ENCODE measurements around the gene LDB3.

DNA sequence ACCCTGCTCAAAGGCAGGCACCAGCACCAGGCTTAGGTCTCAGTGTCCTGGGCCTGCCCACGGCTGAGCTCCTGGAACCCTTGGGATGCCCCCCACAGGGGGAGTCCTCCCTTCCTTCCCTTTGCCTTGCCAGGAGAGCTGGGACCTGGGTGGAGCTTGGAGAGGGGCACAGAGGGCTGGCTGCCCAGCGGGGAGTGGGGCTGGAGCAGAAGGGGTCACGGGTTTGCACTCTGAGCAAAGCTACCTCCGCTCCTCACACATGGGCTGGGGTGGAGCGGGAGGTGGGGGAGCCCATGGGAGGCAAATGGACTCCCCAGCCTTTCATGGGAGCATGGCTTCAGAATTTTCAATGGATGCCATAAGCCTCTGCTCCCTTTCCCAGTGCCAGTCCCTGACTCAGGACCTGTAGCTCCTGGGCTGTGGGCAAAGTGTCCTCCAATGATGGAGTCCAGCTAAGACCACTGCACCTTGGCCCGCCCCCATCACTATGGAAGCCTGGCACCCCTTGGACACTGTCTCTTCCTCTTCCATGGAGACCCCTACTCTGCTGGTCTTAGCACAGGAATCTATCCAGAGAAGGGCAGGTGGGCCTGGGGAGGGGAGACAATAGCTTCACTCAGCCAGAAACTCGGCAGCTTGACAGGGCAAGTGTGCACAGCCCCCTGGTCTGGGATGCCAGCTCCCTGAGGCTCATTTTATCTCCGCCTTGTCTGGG, 39.9 kb downstream of the LDB3 start:
- TF ChIP-seq, protein P1, sequence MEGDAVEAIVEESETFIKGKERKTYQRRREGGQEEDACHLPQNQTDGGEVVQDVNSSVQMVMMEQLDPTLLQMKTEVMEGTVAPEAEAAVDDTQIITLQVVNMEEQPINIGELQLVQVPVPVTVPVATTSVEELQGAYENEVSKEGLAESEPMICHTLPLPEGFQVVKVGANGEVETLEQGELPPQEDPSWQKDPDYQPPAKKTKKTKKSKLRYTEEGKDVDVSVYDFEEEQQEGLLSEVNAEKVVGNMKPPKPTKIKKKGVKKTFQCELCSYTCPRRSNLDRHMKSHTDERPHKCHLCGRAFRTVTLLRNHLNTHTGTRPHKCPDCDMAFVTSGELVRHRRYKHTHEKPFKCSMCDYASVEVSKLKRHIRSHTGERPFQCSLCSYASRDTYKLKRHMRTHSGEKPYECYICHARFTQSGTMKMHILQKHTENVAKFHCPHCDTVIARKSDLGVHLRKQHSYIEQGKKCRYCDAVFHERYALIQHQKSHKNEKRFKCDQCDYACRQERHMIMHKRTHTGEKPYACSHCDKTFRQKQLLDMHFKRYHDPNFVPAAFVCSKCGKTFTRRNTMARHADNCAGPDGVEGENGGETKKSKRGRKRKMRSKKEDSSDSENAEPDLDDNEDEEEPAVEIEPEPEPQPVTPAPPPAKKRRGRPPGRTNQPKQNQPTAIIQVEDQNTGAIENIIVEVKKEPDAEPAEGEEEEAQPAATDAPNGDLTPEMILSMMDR (IDR thresholded peaks at IDR 0.05) = no peak
- TF ChIP-seq POLR2AphosphoS5 (IDR thresholded peaks at IDR 0.05; ENCODE audit: insufficient read depth in 1 of 2, low read depth in 1 of 2) = no peak
